PC-3 (cell line): ENCODE measurements around the gene RIN2. TPM values are rescaled to one million over a fixed set of nuclear protein-coding genes. Genes with fewer than 3 reads are reported as not detected.

Source experiments
- ATAC-seq: fragments of 200-7000 bp; cut with Tn5 transposase; 2 replicates; pipeline ENCODE4 v1.9.1; 2020; ENCODE audit warnings: mild to moderate bottlenecking, moderate library complexity
- BruUV-seq: library from RNA; stranded (reverse); fragments of 400-500 nt; replicated peaks from 2 replicates; lab custom pipeline; 2021; lab: Mats Ljungman, UMichigan
- CTCF ChIA-PET: fragments of 300-600 bp; sonication (Branson Sonifier 250); formaldehyde crosslinking; loops from one replicate; lab custom pipeline; 2022; ENCODE audit warnings: antibody characterized with exemption; lab: Charles Lee
- POLR2A ChIA-PET: fragments of 300-600 bp; sonication (Branson Sonifier 250); formaldehyde crosslinking; loops from one replicate; lab custom pipeline; 2022; ENCODE audit warnings: antibody characterized with exemption; ENCODE audit not compliant: unreplicated experiment; lab: Charles Lee
- DNase-seq: peaks from one replicate; pipeline ENCODE4 v3.0.0-alpha.2; 2015
- H2AFZ ChIP-seq: fragments of 300-600 bp; sonication (generic); 2 replicates; pipeline ENCODE4 v1.6.0; 2016; ENCODE audit warnings: antibody characterized with exemption, low read length
- H3F3A ChIP-seq: fragments of 300-600 bp; sonication (generic); one replicate; pipeline ENCODE4 v1.6.0; 2017; ENCODE audit warnings: antibody characterized with exemption, low read length, control low read depth, mild to moderate bottlenecking; ENCODE audit not compliant: unreplicated experiment
- H3K27ac ChIP-seq: fragments of 300-600 bp; sonication (generic); 2 replicates; pipeline ENCODE4 v1.5.1; 2016; ENCODE audit warnings: mild to moderate bottlenecking, low read length
- H3K27me3 ChIP-seq: fragments of 300-600 bp; sonication (generic); 2 replicates; pipeline ENCODE4 v1.6.1; 2016; ENCODE audit warnings: low read length, mixed read lengths
- H3K36me3 ChIP-seq: fragments of 300-600 bp; sonication (generic); 2 replicates; pipeline ENCODE4 v1.6.1; 2016; ENCODE audit warnings: low read depth, mixed run types, low read length, mixed read lengths
- H3K4me1 ChIP-seq: fragments of 300-600 bp; sonication (generic); 2 replicates; pipeline ENCODE4 v1.5.1; 2016; ENCODE audit warnings: low read length; ENCODE audit not compliant: insufficient read depth
- H3K4me2 ChIP-seq: fragments of 300-600 bp; sonication (generic); 2 replicates; pipeline ENCODE4 v1.6.0; 2016; ENCODE audit warnings: low read length
- H3K4me3 ChIP-seq: fragments of 300-600 bp; sonication (generic); 2 replicates; pipeline ENCODE4 v1.5.1; 2016; ENCODE audit warnings: mild to moderate bottlenecking, low read length, mixed read lengths
- H3K79me2 ChIP-seq: fragments of 300-600 bp; sonication (generic); 2 replicates; pipeline ENCODE4 v1.6.1; 2017; ENCODE audit warnings: low read length, mixed read lengths
- H3K9ac ChIP-seq: fragments of 300-600 bp; sonication (generic); 2 replicates; pipeline ENCODE4 v1.6.0; 2016; ENCODE audit warnings: mild to moderate bottlenecking, low read length
- H3K9me2 ChIP-seq: fragments of 300-600 bp; sonication (generic); replicated peaks from 2 replicates; pipeline ENCODE4 v1.6.1; 2016; ENCODE audit warnings: mixed run types, low read length, mixed read lengths
- H3K9me3 ChIP-seq: fragments of 300-600 bp; sonication (generic); 2 replicates; pipeline ENCODE4 v1.6.1; 2016; ENCODE audit warnings: low read length, mixed read lengths
- H4K20me1 ChIP-seq: fragments of 300-600 bp; sonication (generic); 2 replicates; pipeline ENCODE4 v1.6.1; 2016; ENCODE audit warnings: low read length, mixed read lengths
- CTCF ChIP-seq: fragments of 300-600 bp; sonication (generic); conservative IDR thresholded peaks from 2 replicates; pipeline ENCODE4 v1.5.1; 2017; ENCODE audit warnings: antibody characterized with exemption, low read depth, mild to moderate bottlenecking, low read length
- EZH2 ChIP-seq: fragments of 300-600 bp; sonication (generic); IDR thresholded peaks from one replicate; pipeline ENCODE4 v1.6.1; 2017; ENCODE audit warnings: antibody characterized with exemption, mild to moderate bottlenecking, low read length; ENCODE audit not compliant: unreplicated experiment
- EZH2phosphoT487 ChIP-seq: fragments of 300-600 bp; sonication (generic); IDR thresholded peaks from 2 replicates; pipeline ENCODE4 v1.6.1; 2018; ENCODE audit warnings: mild to moderate bottlenecking, antibody characterized with exemption, low read length, borderline replicate concordance
- intact Hi-C: fragments of 100-400 bp; cut with micrococcal nuclease; formaldehyde crosslinking; loops from 2 replicates; pipeline ENCODE4 v1.9.0; 2023
- total RNA-seq: library from RNA; depleted of rRNA; stranded (reverse); fragments of >200 nt; gene quantifications from 2 replicates; pipeline ENCODE4 v1.2.3, GENCODE V29; 2014

RIN2 gene
- total RNA-seq, 1 experiment from 2014 or later = 69.8 TPM

- H3K36me3 ChIP-seq = no peaks in the 10 kb centered on the region
- no peaks in the 10 kb centered on the region for H3K27me3 ChIP-seq
- H3K27ac ChIP-seq = peak overlapping the region; percentile 77
- DNase-seq (peak; percentile 74), ATAC-seq (peak; percentile 34)
- H3F3A ChIP-seq = no peaks in the 10 kb centered on the region
- BruUV-seq = no TSS peak
- no peak for TF ChIP-seq CTCF
- no peak for TF ChIP-seq EZH2
- no peak for TF ChIP-seq EZH2phosphoT487
- no peak overlapping the region for H2AFZ ChIP-seq
- ChIA-PET CTCF (interaction anchor here (0.7 kb wide), 1 partner anchor 26 kb away, joined by 3 read pairs; no protein-coding TSS in a partner anchor), POLR2A (no interaction called here)
- no peak overlapping the region for H3K4me3 ChIP-seq
- H3K4me1 ChIP-seq = peaks cover 48% of the 10 kb centered on the region
- no peaks in the 10 kb centered on the region for H3K9me3 ChIP-seq
- no peaks in the 10 kb centered on the region for H3K9me2 ChIP-seq
- intact Hi-C loops = no loop called here
- H3K79me2 ChIP-seq = no peaks in the 10 kb centered on the region
- peak overlapping the region; percentile 47 for H3K4me2 ChIP-seq
- peak overlapping the region; percentile 68; the same call in 1 of the 2 replicates for H3K9ac ChIP-seq
- H4K20me1 ChIP-seq = no peaks in the 10 kb centered on the region
Observed at GRCh38 chr20:19738951-19739350, 19.1 kb upstream of the RIN2 start.

GRCh38 chr20:19739351-19739750 lies 18.7 kb upstream of the RIN2 start:
- peak overlapping the region; percentile 47 for H3K4me2 ChIP-seq
- POLR2A ChIA-PET = no interaction called here

More at GRCh38 chr20:19739351-19739750, 18.7 kb upstream of the RIN2 start:
- Histone ChIP-seq H3K27ac (peak overlapping the region; percentile 77), H3K9me2 (no peaks in the 10 kb centered on the region), H3K79me2 (no peaks in the 10 kb centered on the region), H3K27me3 (no peaks in the 10 kb centered on the region), H3K9ac (peak overlapping the region; percentile 25; the same call in 1 of the 2 replicates), H3K36me3 (no peaks in the 10 kb centered on the region), H3K4me3 (no peak overlapping the region), H3K4me1 (peaks cover 48% of the 10 kb centered on the region), H2AFZ (no peak overlapping the region), H3K9me3 (no peaks in the 10 kb centered on the region), H3F3A (no peaks in the 10 kb centered on the region), H4K20me1 (no peaks in the 10 kb centered on the region)
- CTCF ChIA-PET = interaction anchor here (0.7 kb wide), 1 partner anchor 27 kb away, joined by 3 read pairs; no protein-coding TSS in a partner anchor
- TF ChIP-seq EZH2phosphoT487 (no peak), CTCF (no peak), EZH2 (no peak)
- ATAC-seq = no peak
- no peak for DNase-seq
- intact Hi-C loops = no loop called here
- BruUV-seq = no TSS peak
